GM12891 (cell line): ENCODE measurements around the gene DBH.

ENCODE experiments used
- PAX5 ChIP-seq: IDR thresholded peaks from 2 replicates; pipeline ENCODE4 v1.6.1; 2011; ENCODE audit warnings: low read length, moderate library complexity, mild to moderate bottlenecking; ENCODE audit not compliant: insufficient read depth, severe bottlenecking
- POLR2A ChIP-seq: IDR thresholded peaks from 2 replicates; pipeline ENCODE4 v1.6.1; 2011; ENCODE audit warnings: low read depth, low read length, control low read depth
- POLR2AphosphoS5 ChIP-seq: IDR thresholded peaks from 2 replicates; pipeline ENCODE4 v1.6.1; 2011; ENCODE audit warnings: low read depth, low read length, control low read depth

DNA sequence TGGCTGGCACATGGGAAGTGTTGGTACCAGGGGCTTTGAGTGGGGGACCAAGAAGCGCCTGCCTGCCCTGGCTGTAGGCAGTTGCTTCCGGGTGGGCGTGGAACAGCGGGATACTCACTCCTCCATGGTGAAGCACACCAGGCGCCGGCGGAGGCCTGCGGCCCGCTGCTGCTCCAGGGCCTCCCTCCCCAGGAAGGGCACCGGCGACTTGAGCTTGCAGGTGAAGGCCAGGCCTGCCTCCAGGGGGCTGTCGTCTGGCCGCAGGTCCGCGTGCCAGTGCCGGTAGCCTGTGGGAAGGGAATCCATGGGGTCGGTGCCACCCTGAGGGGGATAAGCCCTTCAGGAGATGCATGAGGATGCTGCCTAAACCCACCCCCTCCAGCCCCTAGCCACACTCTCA lies 34.3 kb downstream of the DBH start:
- TF ChIP-seq POLR2A (no peak), POLR2AphosphoS5 (no peak), PAX5 (no peak)
